ENCODE data around the gene CNIH1. TPM values are rescaled to one million over a fixed set of nuclear protein-coding genes. Genes with fewer than 3 reads are reported as not detected.

The CNIH1 gene
- total and polyA plus RNA-seq, 2 of the 13 experiments (the other 11 are each of a cell fraction or from before 2014, with no cell fraction given), result 166 to 421 TPM

DNA sequence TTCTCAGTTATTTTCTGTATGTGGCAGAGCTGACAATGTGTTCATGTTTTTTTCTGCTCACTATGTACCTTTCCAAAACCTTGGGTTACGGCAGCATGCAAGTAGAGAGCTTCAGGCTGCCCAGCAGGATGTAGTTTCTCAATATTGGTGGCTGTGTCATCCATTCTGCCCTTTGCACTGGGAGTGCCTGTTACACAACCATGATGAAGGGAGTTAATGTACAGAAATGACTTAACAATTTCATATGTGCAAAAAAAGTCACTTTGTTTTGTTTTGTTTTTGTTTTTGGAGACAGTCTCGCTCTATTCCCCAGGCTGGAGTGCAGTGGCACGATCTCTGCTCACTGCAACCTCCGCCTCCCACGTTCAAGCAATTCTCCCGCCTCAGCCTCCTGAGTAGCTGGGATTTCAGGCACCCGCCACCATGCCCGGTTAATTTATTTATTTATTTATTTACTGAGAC, 6.1 kb upstream of the CNIH1 start (continued):
- peak; percentile 45; the same call in 1 of the 2 replicates for TF ChIP-seq ZNF652 (CRISPR knock-in tag; IDR thresholded peaks at IDR 0.05; ENCODE audit: borderline replicate concordance, low read depth)
- TF ChIP-seq KLF13 (CRISPR knock-in tag; IDR thresholded peaks at IDR 0.05), result no peak
- TF ChIP-seq ZNF230 (CRISPR knock-in tag; IDR thresholded peaks at IDR 0.05), result no peak
- TF ChIP-seq JUND (CRISPR knock-in tag; IDR thresholded peaks at IDR 0.05), result peak; percentile 87
- TF ChIP-seq ZNF350 (CRISPR knock-in tag; IDR thresholded peaks at IDR 0.05; ENCODE audit: borderline replicate concordance, low read depth), result no peak
- no peak for TF ChIP-seq ZNF10 (CRISPR knock-in tag; IDR thresholded peaks at IDR 0.05; ENCODE audit: borderline replicate concordance, low read depth)
- no peak for TF ChIP-seq ZFY (CRISPR knock-in tag; IDR thresholded peaks at IDR 0.05)
- 0 out of 2 replicates have a peak, but pooled peaks have one; percentile 46 for TF ChIP-seq ZSCAN31 (CRISPR knock-in tag; IDR thresholded peaks at IDR 0.05; ENCODE audit: low read depth)
- peak; percentile 85 for TF ChIP-seq HDAC1 (CRISPR knock-in tag; IDR thresholded peaks at IDR 0.05)
- TF ChIP-seq, protein P1, sequence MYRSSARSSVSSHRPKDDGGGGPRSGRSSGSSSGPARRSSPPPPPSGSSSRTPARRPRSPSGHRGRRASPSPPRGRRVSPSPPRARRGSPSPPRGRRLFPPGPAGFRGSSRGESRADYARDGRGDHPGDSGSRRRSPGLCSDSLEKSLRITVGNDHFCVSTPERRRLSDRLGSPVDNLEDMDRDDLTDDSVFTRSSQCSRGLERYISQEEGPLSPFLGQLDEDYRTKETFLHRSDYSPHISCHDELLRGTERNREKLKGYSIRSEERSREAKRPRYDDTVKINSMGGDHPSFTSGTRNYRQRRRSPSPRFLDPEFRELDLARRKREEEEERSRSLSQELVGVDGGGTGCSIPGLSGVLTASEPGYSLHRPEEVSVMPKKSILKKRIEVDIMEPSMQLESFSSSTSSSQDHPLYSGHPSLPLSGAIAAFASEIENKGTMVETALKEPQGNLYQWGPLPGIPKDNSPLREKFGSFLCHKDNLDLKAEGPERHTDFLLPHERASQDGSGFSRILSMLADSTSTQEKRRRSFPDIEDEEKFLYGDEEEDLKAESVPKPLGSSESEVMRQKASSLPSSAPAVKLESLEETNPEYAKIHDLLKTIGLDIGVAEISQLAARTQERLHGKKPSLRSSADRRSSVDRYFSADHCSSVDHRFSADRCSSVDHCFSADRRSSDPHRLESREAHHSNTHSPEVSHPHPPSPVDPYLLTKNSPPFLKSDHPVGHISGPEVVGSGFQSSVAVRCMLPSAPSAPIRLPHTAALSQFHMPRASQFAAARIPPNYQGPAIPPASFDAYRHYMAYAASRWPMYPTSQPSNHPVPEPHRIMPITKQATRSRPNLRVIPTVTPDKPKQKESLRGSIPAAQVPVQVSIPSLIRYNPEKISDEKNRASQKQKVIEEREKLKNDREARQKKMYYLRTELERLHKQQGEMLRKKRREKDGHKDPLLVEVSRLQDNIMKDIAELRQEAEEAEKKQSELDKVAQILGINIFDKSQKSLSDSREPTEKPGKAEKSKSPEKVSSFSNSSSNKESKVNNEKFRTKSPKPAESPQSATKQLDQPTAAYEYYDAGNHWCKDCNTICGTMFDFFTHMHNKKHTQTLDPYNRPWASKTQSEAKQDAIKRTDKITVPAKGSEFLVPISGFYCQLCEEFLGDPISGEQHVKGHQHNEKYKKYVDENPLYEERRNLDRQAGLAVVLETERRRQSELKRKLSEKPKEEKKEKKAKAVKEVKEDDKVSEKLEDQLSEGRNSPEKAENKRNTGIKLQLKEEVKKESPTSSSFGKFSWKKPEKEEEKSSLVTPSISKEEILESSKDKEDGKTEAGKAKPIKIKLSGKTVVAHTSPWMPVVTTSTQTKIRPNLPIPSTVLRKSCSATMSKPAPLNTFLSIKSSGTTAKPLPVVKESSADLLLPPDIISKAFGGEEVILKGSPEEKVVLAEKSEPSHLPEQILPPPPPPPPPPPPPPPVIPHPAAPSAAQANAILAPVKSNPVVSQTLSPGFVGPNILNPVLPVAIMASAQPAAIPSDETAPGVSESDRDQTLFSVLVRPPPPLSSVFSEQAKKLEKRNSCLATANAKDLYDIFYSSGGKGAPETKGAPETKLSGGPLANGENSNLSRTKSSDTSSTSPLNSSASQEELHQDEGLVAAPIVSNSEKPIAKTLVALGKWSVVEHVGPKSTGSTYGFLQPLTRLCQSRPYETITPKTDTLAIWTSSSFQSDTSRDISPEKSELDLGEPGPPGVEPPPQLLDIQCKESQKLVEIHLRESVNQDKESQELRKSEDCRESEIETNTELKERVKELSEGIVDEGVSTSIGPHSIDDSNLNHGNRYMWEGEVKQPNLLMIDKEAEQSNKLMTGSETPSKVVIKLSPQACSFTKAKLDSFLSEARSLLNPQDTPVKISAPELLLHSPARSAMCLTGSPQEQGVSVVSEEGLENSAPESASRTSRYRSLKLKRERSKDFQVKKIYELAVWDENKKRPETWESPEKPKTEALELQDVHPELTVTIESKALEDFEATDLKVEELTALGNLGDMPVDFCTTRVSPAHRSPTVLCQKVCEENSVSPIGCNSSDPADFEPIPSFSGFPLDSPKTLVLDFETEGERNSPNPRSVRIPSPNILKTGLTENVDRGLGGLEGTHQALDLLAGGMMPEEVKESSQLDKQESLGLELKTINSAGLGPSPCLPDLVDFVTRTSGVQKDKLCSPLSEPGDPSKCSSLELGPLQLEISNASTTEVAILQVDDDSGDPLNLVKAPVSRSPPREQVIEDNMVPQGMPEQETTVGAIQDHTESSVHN (CRISPR knock-in tag; IDR thresholded peaks at IDR 0.05), result no peak
- TF ChIP-seq SP5 (CRISPR knock-in tag; IDR thresholded peaks at IDR 0.05; ENCODE audit: borderline replicate concordance, low read depth), result peak; percentile 60; the same call in 1 of the 2 replicates
- TF ChIP-seq ZNF264 (CRISPR knock-in tag; IDR thresholded peaks at IDR 0.05), result peak; percentile 72; the same call in 1 of the 2 replicates
- TF ChIP-seq NCOA2 (CRISPR knock-in tag; IDR thresholded peaks at IDR 0.05), result peak; percentile 91
- TF ChIP-seq EHMT2 (IDR thresholded peaks at IDR 0.05; ENCODE audit: borderline replicate concordance, low read depth, low read length), result no peak; the same call in 1 of the 2 replicates
- no peak for TF ChIP-seq NCOA1 (CRISPR knock-in tag; IDR thresholded peaks at IDR 0.05)
- TF ChIP-seq RXRA (CRISPR knock-in tag; IDR thresholded peaks at IDR 0.05), result peak; percentile 28; the same call in 1 of the 2 replicates
- TF ChIP-seq ZNF207 (IDR thresholded peaks at IDR 0.05; ENCODE audit: borderline replicate concordance), result no peak
- TF ChIP-seq ZNF17 (CRISPR knock-in tag; IDR thresholded peaks at IDR 0.05), result no peak
- TF ChIP-seq MED1 (CRISPR knock-in tag; IDR thresholded peaks at IDR 0.05), result peak; percentile 92
- TF ChIP-seq ZBTB38 (CRISPR knock-in tag; IDR thresholded peaks at IDR 0.05), result peak; percentile 86

Measured in HepG2 (cell line).